ENCODE measurements around the gene ARHGEF18.

DNA sequence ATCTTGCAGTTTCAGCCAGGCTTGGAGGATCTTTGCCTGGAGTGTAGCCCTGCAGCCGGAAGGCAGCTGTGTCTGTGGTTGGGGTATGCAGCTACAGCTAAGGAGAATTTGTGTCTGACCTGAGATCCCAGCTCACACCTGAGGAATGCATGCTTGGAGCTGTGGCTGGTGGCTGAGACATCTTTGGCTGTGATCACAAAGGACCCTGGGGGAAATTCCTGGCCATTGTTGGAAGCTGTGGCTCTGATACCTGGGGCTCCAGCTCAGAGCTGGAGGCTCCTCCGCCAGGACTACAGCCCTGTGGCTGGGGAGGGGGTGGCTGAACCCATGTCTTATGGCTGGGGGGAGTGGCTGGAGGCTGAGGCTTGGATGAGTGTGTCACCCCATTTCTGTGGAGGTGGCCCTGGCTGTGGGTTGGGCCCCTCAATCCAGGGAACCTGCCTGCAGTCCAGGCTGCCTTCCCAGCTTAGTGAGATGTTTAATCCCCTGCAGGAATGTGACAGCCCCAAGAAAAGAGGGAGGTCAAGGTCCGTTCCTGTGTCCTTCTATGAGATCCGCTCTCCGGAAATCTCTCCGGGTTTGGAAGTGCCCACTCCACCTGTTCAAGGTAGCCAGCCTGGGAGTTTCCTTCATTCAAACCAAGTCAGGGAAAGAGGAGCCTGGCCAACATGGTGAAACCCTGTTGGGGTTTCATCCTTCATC is 27.6 kb downstream of the ARHGEF18 start:
- TF ChIP-seq, protein P1, sequence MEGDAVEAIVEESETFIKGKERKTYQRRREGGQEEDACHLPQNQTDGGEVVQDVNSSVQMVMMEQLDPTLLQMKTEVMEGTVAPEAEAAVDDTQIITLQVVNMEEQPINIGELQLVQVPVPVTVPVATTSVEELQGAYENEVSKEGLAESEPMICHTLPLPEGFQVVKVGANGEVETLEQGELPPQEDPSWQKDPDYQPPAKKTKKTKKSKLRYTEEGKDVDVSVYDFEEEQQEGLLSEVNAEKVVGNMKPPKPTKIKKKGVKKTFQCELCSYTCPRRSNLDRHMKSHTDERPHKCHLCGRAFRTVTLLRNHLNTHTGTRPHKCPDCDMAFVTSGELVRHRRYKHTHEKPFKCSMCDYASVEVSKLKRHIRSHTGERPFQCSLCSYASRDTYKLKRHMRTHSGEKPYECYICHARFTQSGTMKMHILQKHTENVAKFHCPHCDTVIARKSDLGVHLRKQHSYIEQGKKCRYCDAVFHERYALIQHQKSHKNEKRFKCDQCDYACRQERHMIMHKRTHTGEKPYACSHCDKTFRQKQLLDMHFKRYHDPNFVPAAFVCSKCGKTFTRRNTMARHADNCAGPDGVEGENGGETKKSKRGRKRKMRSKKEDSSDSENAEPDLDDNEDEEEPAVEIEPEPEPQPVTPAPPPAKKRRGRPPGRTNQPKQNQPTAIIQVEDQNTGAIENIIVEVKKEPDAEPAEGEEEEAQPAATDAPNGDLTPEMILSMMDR (IDR thresholded peaks at IDR 0.05; ENCODE audit: insufficient read depth, low read depth, low read length) = no peak
- no peak for TF ChIP-seq EZH2 (IDR thresholded peaks at IDR 0.05; ENCODE audit: insufficient read depth, low read length)
